Nephron (organoid): ENCODE data around the gene NPW.
A peak's percentile ranks its signal among the peaks of the same experiment; 100 is the strongest.

Experiments
- H3K27ac Mint-ChIP-seq, 3 experiments: 2 replicates each; pipeline ENCODE4 v1.8.0; 2020; ENCODE audit warnings: mixed read lengths in 3 of 3, mild to moderate bottlenecking in 2 of 3, moderate library complexity in 1 of 3
- H3K27me3 Mint-ChIP-seq: 2 replicates; pipeline ENCODE4 v1.8.0; 2021; ENCODE audit warnings: low read depth, mild to moderate bottlenecking, moderate library complexity, mixed read lengths
- H3K36me3 Mint-ChIP-seq: 2 replicates; pipeline ENCODE4 v1.8.0; 2020; ENCODE audit warnings: low read depth, mixed read lengths
- H3K4me1 Mint-ChIP-seq: 2 replicates; pipeline ENCODE4 v1.8.0; 2020; ENCODE audit warnings: mixed read lengths
- H3K4me3 Mint-ChIP-seq, 3 experiments: 2 replicates each; pipeline ENCODE4 v1.8.0; 2020; ENCODE audit warnings: mild to moderate bottlenecking in 3 of 3, mixed read lengths in 3 of 3, moderate library complexity in 2 of 3
- H3K9me3 Mint-ChIP-seq: 2 replicates; pipeline ENCODE4 v1.8.0; 2020; ENCODE audit warnings: mixed read lengths
- CTCF ChIP-seq, 3 experiments: fragments of 200-600 bp; sonication (generic); IDR thresholded peaks; one replicate each; pipeline ENCODE4 v1.5.0; 2021; ENCODE audit warnings: antibody characterized with exemption in 3 of 3; ENCODE audit not compliant: unreplicated experiment in 3 of 3

Gene NPW

GRCh38 chr16:2038382-2039231 lies 19.0 kb downstream of the NPW start:
- no peaks in the 10 kb centered on the region for H3K36me3 Mint-ChIP-seq
- H3K9me3 Mint-ChIP-seq: no peaks in the 10 kb centered on the region
- peak overlapping the region; percentile 65 to 74 (median 69) for H3K4me3 Mint-ChIP-seq
- H3K27me3 Mint-ChIP-seq: no peaks in the 10 kb centered on the region
- H3K4me1 Mint-ChIP-seq: peaks cover 36% of the 10 kb centered on the region
- no peak for TF ChIP-seq CTCF (IDR thresholded peaks at IDR 0.05; ENCODE audit: unreplicated experiment in 3 of 3)
- peak overlapping the region; percentile 98 to 100 (median 99) for H3K27ac Mint-ChIP-seq

- TF ChIP-seq CTCF (IDR thresholded peaks at IDR 0.05; ENCODE audit: unreplicated experiment in 3 of 3): no peak
- no peaks in the 10 kb centered on the region for H3K36me3 Mint-ChIP-seq
- H3K27ac Mint-ChIP-seq: peak overlapping the region; percentile 98 to 100 (median 99)
- H3K9me3 Mint-ChIP-seq: no peaks in the 10 kb centered on the region
- H3K27me3 Mint-ChIP-seq: no peaks in the 10 kb centered on the region
- H3K4me3 Mint-ChIP-seq: peak overlapping the region; percentile 66 to 75 (median 74)
- peaks cover 32% of the 10 kb centered on the region for H3K4me1 Mint-ChIP-seq
These were observed 19.9 kb downstream of the NPW start for GRCh38 chr16:2039274-2040031.

- H3K27ac Mint-ChIP-seq: peak overlapping the region; percentile 98 to 100 (median 99)
- H3K4me3 Mint-ChIP-seq: no peak overlapping the region
These were observed 20.6 kb downstream of the NPW start for GRCh38 chr16:2040041-2040786.

GRCh38 chr16:2040787-2041522 lies 21.4 kb downstream of the NPW start:
- TF ChIP-seq CTCF (IDR thresholded peaks at IDR 0.05; ENCODE audit: unreplicated experiment in 3 of 3): no peak
- H3K27ac Mint-ChIP-seq: peak overlapping the region in 1 of 3 experiments; percentile 100
- H3K36me3 Mint-ChIP-seq: no peaks in the 10 kb centered on the region
- peaks cover 28% of the 10 kb centered on the region for H3K4me1 Mint-ChIP-seq
- H3K9me3 Mint-ChIP-seq: no peaks in the 10 kb centered on the region
- no peaks in the 10 kb centered on the region for H3K27me3 Mint-ChIP-seq
- no peak overlapping the region for H3K4me3 Mint-ChIP-seq

More at GRCh38 chr16:2040041-2040786, 20.6 kb downstream of the NPW start:
- Mint-ChIP-seq H3K36me3 (no peaks in the 10 kb centered on the region), H3K4me1 (peaks cover 28% of the 10 kb centered on the region), H3K27me3 (no peaks in the 10 kb centered on the region), H3K9me3 (no peaks in the 10 kb centered on the region)
- no peak for TF ChIP-seq CTCF (IDR thresholded peaks at IDR 0.05; ENCODE audit: unreplicated experiment in 3 of 3)

GRCh38 chr16:2042171-2042985 lies 22.8 kb downstream of the NPW start:
- Mint-ChIP-seq H3K27me3 (no peaks in the 10 kb centered on the region), H3K9me3 (no peaks in the 10 kb centered on the region), H3K4me1 (peaks cover 37% of the 10 kb centered on the region)

More at GRCh38 chr16:2042171-2042985, 22.8 kb downstream of the NPW start:
- TF ChIP-seq CTCF (IDR thresholded peaks at IDR 0.05; ENCODE audit: unreplicated experiment in 3 of 3): no peak
- no peak overlapping the region for H3K4me3 Mint-ChIP-seq
- H3K36me3 Mint-ChIP-seq: no peaks in the 10 kb centered on the region
- peak overlapping the region; percentile 40 to 80 (median 63) for H3K27ac Mint-ChIP-seq
